Mucosa of descending colon (tissue), 3 donors: ENCODE data around the gene GUCY1B1. TPM values are rescaled to one million over a fixed set of nuclear protein-coding genes. Genes with fewer than 3 reads are reported as not detected.

Source experiments
- ATAC-seq: fragments of 200-7000 bp; cut with Tn5 transposase; one replicate; pipeline ENCODE4 v1.9.1; 2020; ENCODE audit warnings: mild to moderate bottlenecking, moderate library complexity
- DNase-seq, 3 donors: peaks; one replicate each; pipeline ENCODE4 v3.0.0-alpha.2; 2020
- H3K36me3 ChIP-seq: fragments of 200-600 bp; one replicate; pipeline ENCODE4 v1.8.0; 2021; ENCODE audit warnings: low read depth, mild to moderate bottlenecking
- H3K4me1 ChIP-seq: fragments of 200-600 bp; one replicate; pipeline ENCODE4 v1.8.0; 2021; ENCODE audit warnings: low read depth, mild to moderate bottlenecking
- H3K4me3 ChIP-seq: fragments of 200-600 bp; one replicate; pipeline ENCODE4 v1.8.0; 2021; ENCODE audit warnings: mild to moderate bottlenecking
- H3K9me3 ChIP-seq: fragments of 200-600 bp; one replicate; pipeline ENCODE4 v1.8.0; 2021; ENCODE audit warnings: mild to moderate bottlenecking
- intact Hi-C, 2 donors: fragments of 100-400 bp; cut with DNase I in 1 of 2; cut with micrococcal nuclease in 1 of 2; formaldehyde crosslinking; loops; one replicate each; pipeline versions ENCODE4 v1.11.0 to v1.11.1; 2022; cut with DNase I, micrococcal nuclease
- total RNA-seq, 3 donors: library from RNA; stranded (reverse); fragmentation: NEBNext Ultra II Directional in 2 of 3; extraction: Animal tissue kit (Norgen Biotek cat#: 25700) in 2 of 3; gene quantifications; one replicate each; pipeline versions ENCODE4 v1.2.1 to v1.2.4, GENCODE V29; 2021 to 2023
- TF ChIP-seq, protein P1 (sequence below): fragments of 200-600 bp; IDR thresholded peaks from one replicate; pipeline ENCODE4 v1.8.0; 2022; ENCODE audit warnings: antibody characterized with exemption, mild to moderate bottlenecking
- donor health status: DM: no; HTN: no; CAD: no; lungs with moderate emphysema.
- donor health status: DM: no; HTN: no; CAD: no.
- donor health status: DM: no; HTN: yes; CAD: no.

GUCY1B1 gene
- total RNA-seq, 3 donors from 2014 or later = 1.9 to 42.1 (median 6.2) TPM

DNA sequence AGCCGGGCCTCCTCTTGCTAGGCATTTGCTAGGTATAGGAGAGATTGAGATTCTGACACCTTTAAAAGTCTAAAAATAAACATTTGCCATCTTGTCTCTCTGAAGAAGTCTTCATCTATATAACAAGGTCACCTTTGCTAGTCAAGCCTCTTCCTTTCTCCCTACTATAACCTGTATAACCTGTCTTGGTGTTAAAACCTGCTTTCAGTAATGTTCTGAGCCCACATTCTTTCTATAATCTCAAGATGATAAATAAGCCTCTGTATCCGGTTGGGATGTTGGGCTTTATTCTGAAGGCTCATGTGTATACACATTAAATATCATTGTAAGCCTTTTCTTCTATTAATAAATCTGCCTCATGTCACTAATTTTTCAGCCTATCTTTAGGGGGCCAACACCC is 97.1 kb downstream of the GUCY1B1 start:
- Histone ChIP-seq H3K4me1 (no peaks in the 10 kb centered on the region), H3K4me3 (no peak overlapping the region), H3K36me3 (no peaks in the 10 kb centered on the region), H3K9me3 (no peaks in the 10 kb centered on the region)
- DNase-seq (no peak), ATAC-seq (no peak)
- intact Hi-C loops = no loop called here
- TF ChIP-seq, protein P1, sequence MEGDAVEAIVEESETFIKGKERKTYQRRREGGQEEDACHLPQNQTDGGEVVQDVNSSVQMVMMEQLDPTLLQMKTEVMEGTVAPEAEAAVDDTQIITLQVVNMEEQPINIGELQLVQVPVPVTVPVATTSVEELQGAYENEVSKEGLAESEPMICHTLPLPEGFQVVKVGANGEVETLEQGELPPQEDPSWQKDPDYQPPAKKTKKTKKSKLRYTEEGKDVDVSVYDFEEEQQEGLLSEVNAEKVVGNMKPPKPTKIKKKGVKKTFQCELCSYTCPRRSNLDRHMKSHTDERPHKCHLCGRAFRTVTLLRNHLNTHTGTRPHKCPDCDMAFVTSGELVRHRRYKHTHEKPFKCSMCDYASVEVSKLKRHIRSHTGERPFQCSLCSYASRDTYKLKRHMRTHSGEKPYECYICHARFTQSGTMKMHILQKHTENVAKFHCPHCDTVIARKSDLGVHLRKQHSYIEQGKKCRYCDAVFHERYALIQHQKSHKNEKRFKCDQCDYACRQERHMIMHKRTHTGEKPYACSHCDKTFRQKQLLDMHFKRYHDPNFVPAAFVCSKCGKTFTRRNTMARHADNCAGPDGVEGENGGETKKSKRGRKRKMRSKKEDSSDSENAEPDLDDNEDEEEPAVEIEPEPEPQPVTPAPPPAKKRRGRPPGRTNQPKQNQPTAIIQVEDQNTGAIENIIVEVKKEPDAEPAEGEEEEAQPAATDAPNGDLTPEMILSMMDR = no peak

Other genes with a start within 250 kb of the GUCY1B1 start
- 100 to 1,000 TPM in 1 of 3 donors, 10 to 100 TPM in 1, 1 to 10 TPM in 1; 7.4 to 213 (median 18.8) TPM for gene GUCY1A1, start 92.2 kb upstream of the GUCY1B1 start, total RNA-seq
- not detected for gene ASIC5, start 107.3 kb downstream of the GUCY1B1 start, total RNA-seq
- under 1 TPM; 0.35 to 0.70 (median 0.58) TPM for gene TDO2, start 144.7 kb downstream of the GUCY1B1 start, total RNA-seq
- gene CTSO, start 194.8 kb downstream of the GUCY1B1 start, total RNA-seq = 10 to 100 TPM; 16.3 to 19.0 (median 18.7) TPM